ENCODE measurements around the gene EVL. TPM values are rescaled to one million over a fixed set of nuclear protein-coding genes. Genes with fewer than 3 reads are reported as not detected.

EVL gene
- total RNA-seq, 3 donors from 2014 or later: 32.0 to 42.8 (median 36.0) TPM

DNA sequence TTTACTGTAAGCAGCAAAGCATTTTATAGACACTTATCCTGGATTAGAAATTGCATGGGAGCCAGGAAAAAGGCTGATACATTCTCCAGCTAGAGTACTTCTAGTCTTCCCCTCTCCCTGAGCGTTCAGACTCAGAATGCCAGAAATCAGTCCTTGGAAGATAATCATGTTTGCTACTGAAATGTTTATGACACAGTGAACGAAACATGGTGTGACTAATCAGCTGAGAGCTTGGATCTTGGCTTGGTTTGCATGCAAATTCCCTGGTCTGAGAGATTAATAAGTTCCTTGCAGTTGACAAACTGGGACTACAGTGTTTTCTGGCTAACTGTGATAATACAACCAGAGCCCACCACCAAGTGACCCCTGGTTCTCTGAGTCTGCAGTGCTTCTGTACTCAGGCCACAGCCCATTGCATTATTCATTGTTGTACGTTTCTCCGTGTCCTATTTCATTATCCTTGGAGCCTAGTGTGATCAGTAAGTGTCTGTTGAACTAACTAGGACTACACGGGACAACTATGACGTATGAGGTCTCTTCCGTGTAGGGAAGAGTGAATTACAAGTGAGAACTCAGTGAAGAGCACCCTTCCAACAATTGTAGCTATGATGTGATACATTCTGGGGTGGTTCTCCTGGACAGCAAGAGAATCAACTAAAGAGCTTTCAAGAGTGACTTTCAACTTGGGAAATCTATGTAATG, 34.6 kb upstream of the EVL start:
- Histone ChIP-seq H3K4me3 (no peak overlapping the region), H3K4me1 (ENCODE audit: low read depth) (no peaks in the 10 kb centered on the region), H3K36me3 (ENCODE audit: low read depth) (no peaks in the 10 kb centered on the region), H3K9me3 (no peaks in the 10 kb centered on the region)
- ATAC-seq (peak; percentile 33), DNase-seq (peak in 1 of 3 donors; percentile 9)
- no peak for TF ChIP-seq CTCF (IDR thresholded peaks at IDR 0.05)
- intact Hi-C loops (cut with DNase I, micrococcal nuclease): no loop called here

- Histone ChIP-seq H3K36me3 (ENCODE audit: low read depth) (no peaks in the 10 kb centered on the region), H3K4me1 (ENCODE audit: low read depth) (no peaks in the 10 kb centered on the region), H3K4me3 (no peak overlapping the region), H3K9me3 (no peaks in the 10 kb centered on the region)
- ATAC-seq: peak; percentile 65
- intact Hi-C loops (cut with DNase I, micrococcal nuclease): no loop called here
- peak in 1 of 3 donors; percentile 23 for DNase-seq
- TF ChIP-seq CTCF (IDR thresholded peaks at IDR 0.05): no peak
Observed at GRCh38 chr14:100031506-100032281, 33.5 kb upstream of the EVL start.

- Histone ChIP-seq H3K36me3 (ENCODE audit: low read depth) (no peaks in the 10 kb centered on the region), H3K4me1 (ENCODE audit: low read depth) (no peaks in the 10 kb centered on the region), H3K9me3 (no peaks in the 10 kb centered on the region), H3K4me3 (no peak overlapping the region)
- no peak for TF ChIP-seq CTCF (IDR thresholded peaks at IDR 0.05)
- DNase-seq (no peak), ATAC-seq (no peak)
- intact Hi-C loops (cut with DNase I, micrococcal nuclease): no loop called here
Observed at GRCh38 chr14:100032738-100033137, 32.5 kb upstream of the EVL start.

DNA sequence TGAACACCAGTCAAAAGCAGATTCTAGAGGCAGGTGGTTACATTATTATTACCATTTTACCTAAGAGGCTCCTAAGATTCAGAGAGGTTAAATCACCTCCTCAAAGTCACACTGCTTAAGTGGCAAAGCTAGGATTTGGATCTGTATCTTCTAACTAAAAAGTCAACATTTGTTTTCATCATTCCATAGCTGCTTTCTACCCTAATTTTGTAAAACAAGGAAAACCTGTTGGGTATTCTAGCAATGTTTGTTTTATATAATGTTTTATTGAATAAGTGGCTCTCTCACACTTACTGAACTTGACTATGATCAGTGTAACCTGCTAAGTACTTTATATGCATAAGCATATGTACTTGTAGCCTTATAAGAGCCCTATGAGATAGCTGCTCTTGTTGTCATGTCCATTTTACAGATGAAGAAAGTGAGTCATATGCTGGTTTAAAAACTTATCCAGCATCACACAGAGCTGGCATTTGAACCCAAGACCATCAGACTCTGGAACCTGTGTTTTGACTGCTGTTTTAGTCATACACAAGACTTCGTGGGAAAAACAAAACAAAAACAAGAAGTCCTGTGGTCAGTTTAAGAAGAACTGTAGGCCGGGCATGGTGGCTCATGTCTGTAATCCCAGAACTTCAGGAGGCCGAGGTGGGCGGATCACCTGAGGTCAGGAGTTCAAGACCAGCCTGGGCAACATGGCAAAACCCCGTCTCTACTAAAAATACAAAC, 31.7 kb upstream of the EVL start:
- intact Hi-C loops (cut with DNase I, micrococcal nuclease): no loop called here
- Histone ChIP-seq H3K4me1 (ENCODE audit: low read depth) (no peaks in the 10 kb centered on the region), H3K9me3 (no peaks in the 10 kb centered on the region), H3K4me3 (no peak overlapping the region), H3K36me3 (ENCODE audit: low read depth) (no peaks in the 10 kb centered on the region)
- no peak for ATAC-seq
- no peak for TF ChIP-seq CTCF (IDR thresholded peaks at IDR 0.05)
- no peak for DNase-seq

DNA sequence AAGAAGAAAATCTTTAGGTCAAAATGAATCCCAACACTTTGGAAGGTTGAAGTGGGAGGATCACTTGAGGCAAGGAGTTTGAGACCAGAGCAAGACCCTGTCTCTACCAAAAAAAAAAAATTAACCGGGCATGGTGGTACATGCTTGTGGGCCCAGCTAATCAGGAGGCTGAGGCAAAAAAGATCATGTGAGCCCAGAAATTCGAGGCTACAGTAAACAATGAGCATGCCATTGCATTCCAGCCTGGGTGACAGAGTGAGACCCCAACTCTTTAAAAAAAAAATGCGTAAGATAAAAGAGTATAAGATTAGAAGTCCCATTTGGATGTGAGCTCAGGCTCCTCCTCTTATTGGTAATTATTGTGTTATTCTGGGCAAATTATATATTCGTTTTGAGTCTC, 30.8 kb upstream of the EVL start:
- intact Hi-C loops (cut with DNase I, micrococcal nuclease): no loop called here
- Histone ChIP-seq H3K36me3 (ENCODE audit: low read depth) (no peaks in the 10 kb centered on the region), H3K4me1 (ENCODE audit: low read depth) (no peaks in the 10 kb centered on the region), H3K4me3 (no peak overlapping the region), H3K9me3 (no peaks in the 10 kb centered on the region)
- no peak for ATAC-seq
- no peak for DNase-seq
- TF ChIP-seq CTCF (IDR thresholded peaks at IDR 0.05): no peak
